Measurements from ENCODE around the gene CERK.
"Not testable (repeated sequence)": the region's sequence is repeated elsewhere in the genome, so short reads cannot be mapped to it uniquely, and the experiment has no call there.

CERK gene

DNA sequence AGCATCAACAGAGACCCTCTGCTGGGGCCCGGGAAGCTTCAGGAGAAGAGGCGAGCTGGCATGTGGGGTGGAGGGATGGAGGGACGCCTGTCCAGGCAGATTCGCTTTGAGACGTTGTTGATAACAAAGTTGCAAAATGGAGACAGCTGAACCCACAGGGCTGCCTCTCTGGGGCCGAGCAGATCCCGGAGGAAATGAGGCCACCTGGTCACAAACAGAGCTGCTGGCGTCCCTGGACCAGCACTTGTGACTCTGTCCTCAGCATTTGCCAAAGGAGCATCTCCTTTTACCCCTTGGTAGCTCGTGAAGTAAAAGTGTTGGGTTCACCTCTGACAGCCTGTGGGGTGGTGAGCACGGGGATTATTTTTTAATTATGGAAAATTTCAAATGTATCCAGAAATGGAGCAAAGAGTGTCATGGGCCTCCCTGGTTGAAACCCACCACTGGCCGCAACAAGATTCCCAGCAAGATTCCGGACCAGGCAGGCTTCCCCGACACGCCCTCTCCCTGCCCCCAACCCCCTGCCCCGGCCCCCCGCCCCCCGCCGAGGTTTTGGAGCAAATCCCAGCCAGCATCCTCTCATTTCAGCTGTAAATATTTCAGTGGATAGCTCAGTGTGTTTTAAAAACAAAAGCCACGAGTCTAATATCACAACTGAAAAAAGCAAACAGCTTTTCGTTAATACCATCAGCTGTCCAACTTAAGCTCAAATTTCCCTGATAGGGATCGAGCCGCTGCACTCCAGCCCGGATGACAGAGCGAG, 97.6 kb downstream of the CERK start:
- no peak for DNase-seq

DNA sequence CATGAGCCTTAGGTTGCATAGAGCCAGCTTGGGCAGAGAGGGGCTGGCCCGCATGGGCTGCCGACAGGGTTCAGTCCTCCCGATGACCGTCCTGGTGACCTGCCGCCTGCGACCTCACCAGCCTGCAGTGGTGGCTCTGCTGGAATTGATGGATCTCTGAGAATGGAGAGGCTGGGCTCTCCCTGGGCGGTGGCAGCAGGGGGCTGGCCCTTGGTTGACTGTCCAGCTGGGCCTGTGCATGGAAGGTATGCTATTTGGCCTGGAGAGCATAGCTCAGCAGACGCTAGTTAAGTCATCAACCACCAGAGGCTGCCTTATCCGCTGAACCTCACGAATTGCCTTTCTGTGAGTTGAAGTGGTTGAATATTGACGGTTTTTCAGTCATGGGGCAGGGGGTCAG, 98.2 kb downstream of the CERK start:
- DNase-seq = no peak

DNA sequence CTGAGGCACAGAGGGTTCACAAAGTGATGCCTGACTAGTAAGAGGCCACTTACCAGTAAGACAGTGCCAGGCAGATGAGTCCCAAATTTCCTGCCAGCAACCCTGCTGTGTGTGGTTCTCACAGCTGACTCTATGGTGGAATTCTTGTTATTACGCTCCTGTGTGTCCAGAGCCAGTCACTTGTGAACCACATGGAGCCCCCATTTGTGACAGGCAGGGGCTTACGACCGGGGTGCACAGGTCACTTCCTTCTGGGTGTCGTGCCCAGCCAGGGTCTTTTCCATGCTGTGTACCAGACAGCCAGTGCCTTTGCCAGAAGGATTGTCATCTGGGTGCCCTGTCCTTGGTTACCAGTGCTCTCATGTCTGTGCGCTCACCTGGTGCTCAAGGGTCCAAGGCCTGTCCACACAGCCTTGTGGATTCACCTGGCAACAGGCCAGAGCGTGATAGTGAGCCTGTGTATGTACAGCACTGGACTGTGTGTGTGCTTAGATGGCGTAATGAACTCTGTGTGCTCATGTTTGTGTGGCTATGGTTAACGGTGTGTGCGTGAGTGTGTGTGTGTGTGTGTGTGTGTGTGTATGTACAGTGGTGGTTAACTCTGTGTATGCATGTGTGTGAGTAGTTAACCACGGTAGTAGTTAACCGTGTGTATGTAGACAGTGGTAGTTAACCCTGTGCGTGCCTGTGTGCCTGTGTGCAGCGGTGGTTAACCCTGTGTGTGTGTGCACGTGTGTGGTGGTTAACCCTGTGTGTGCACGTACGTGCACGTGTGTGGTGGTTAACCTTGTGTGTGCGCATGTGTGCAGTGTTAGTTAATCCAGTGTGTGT, 99.2 kb downstream of the CERK start:
- no peak for DNase-seq

DNA sequence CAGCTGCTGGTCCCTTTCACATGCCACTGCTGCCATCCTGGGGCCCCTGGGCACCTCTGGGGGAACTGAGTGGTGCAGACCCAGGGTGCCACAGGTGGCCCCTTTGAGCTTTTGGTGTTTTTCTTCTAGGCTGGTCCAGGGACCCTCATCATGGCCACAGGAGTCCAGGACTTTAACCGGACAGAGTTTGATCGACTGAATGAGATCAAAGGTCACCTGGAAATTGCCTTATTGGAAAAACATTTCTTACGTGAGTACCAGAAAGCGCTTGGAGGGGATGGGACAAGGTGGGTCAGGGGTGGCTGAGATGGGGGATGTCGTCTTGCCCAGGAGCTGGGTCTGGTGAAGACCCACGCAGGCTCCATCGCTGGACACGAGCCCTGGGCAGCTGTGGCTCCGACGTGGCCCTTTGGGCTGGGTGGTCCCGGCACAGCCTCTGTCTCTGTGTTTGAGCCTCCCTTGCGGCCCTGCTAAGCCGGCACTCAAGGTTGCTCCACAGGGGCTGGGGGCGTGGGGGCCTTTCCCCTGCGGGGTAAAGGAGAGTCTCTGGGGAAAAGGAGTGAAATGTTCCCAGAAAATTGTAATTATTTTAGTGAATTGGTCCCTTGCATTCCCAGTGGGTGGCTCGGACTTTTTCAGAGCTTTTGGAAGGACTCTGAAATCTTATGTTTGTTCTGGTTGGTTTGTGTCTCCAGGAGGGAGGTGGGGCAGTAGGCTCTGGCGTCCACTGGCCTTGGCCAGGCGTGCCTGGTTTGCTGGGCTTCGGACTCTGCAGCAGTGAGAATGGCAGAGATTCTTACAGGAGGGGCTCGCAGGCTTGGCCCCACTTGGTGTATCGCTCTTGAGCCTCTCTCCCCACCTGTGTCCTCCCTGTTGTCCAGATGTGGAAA, 100.1 kb downstream of the CERK start:
- no peak for DNase-seq

DNA sequence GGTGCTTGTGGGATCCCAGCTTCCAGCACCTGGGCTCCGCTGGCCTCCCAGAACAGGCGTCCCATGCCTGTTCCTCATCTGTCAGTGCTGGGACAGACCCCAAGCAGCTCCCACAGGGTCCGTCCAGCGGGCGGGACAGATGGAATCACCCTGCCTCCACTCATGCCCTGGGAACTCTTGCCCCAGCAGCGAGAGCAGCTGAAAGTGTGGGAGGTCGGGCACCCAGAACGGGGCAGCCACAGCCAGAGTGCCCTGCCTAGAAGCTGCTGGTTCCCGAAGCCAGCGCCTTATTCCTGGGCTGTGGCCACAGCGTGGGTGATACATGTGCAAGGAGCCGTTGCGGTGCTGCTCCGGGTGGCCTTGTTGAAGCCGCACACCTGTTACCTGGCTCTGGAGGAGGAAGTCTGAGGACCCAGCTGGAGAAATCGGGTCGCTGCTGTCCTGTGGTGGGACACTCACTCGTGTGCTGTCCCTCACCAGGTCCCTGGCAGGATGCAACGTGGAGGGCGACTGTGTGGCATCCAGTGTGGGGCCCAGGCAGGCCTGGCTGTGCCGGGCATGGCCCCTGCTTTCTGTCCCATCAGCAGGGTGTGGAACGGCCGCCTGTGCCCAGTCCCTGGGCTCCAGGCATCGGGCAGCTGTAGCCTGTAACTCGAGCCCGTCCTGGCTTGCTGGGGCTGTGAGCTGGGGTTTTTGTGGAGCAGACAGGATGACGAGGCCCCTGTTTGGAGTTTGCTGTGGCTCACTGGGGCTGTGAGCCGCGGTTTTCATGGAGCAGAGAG, 101.6 kb downstream of the CERK start:
- no peak for DNase-seq

DNA sequence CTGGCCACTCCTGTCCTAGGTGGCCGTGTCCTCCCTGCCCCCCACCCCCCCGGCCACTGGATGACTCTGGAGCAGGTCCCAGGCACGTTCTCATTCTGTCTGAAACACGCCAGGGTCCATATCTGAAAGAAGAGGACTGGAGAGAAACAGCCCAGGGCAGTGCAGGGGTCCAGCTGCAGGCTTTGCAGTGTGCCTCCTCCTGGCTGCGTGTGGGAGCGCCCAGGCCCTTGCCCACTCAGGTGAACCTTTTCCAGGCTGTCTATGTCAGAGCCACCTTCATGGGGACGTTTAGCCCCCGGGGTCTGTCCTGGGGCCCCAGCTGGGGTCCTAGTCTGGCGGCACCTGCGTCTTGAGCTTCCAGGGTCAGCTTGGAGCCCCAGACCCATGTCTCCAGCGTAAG, 102.3 kb downstream of the CERK start:
- DNase-seq = no peak

DNA sequence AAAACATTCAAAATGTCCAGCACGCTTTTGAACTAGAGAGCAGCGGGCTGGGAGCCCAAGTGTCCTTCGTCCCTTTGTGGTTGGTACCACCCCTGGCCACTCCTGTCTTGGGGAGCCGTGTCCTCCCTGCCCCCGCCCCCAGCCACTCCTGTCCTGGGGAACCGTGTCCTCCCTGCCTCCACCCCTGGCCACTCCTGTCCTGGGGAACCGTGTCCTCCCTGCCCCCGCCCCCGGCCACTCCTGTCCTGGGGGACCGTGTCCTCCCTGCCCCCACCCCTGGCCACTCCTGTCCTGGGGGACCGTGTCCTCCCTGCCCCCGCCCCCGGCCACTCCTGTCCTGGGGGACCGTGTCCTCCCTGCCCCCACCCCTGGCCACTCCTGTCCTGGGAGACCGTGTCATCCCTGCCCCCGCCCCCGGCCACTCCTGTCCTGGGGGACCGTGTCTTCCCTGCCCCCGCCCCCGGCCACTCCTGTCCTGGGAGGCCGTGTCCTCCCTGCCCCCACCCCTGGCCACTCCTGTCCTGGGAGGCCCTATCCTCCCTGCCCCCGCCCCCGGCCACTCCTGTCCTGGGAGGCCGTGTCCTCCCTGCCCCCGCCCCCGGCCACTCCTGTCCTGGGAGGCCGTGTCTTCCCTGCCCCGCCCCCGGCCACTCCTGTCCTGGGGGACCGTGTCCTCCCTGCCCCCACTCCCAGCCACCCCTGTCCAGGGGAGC, 102.9 kb downstream of the CERK start:
- not testable (repeated sequence) for DNase-seq
